ENCODE data around the gene KIAA1217.
A peak's percentile ranks its signal among the peaks of the same experiment; 100 is the strongest.

Gene KIAA1217

GRCh38 chr10:24457661-24458318, 248.9 kb downstream of the KIAA1217 start:
- TF ChIP-seq CTCF (IDR thresholded peaks at IDR 0.05; ENCODE audit: extremely low read depth, missing control alignments), result no peak

GRCh38 chr10:24459836-24460235, 250.9 kb downstream of the KIAA1217 start:
- no peak for TF ChIP-seq CTCF (IDR thresholded peaks at IDR 0.05; ENCODE audit: extremely low read depth, missing control alignments)
- DNase-seq (ENCODE audit: low spot score), result no peak

More at GRCh38 chr10:24457661-24458318, 248.9 kb downstream of the KIAA1217 start:
- no peak for DNase-seq (ENCODE audit: low spot score)

- TF ChIP-seq CTCF (IDR thresholded peaks at IDR 0.05; ENCODE audit: extremely low read depth, missing control alignments), result no peak
- DNase-seq (ENCODE audit: low spot score), result no peak
These were observed 253.4 kb downstream of the KIAA1217 start for GRCh38 chr10:24462291-24462813.

GRCh38 chr10:24462889-24463552, 254.1 kb downstream of the KIAA1217 start:
- DNase-seq (ENCODE audit: low spot score), result no peak
- TF ChIP-seq CTCF (IDR thresholded peaks at IDR 0.05; ENCODE audit: extremely low read depth, missing control alignments), result no peak

GRCh38 chr10:24463611-24464426, 254.9 kb downstream of the KIAA1217 start:
- TF ChIP-seq CTCF (IDR thresholded peaks at IDR 0.05; ENCODE audit: extremely low read depth, missing control alignments), result no peak
- peak; percentile 38 for DNase-seq (ENCODE audit: low spot score)

- DNase-seq (ENCODE audit: low spot score), result no peak
- TF ChIP-seq CTCF (IDR thresholded peaks at IDR 0.05; ENCODE audit: extremely low read depth, missing control alignments), result no peak
These were observed 256.4 kb downstream of the KIAA1217 start for GRCh38 chr10:24465124-24465874.

Measured in GM20000 (cell line).